ENCODE measurements around the gene CDADC1. TPM values are rescaled to one million over a fixed set of nuclear protein-coding genes. Genes with fewer than 3 reads are reported as not detected.

Gene CDADC1
- total RNA-seq, 2 experiments from 2014 or later: 9.3 to 10.9 TPM

GRCh38 chr13:49297338-49297737, 49.6 kb downstream of the CDADC1 start:
- Mint-ChIP-seq H3K4me1 (peaks cover 17% of the 10 kb centered on the region), H3K27me3 (no peaks in the 10 kb centered on the region), H3K4me3 (no peak overlapping the region), H3K9me3 (no peaks in the 10 kb centered on the region), H3K36me3 (peaks cover 5% of the 10 kb centered on the region), H3K27ac (no peak overlapping the region)
- DNase-seq: no peak

- Mint-ChIP-seq H3K27ac (no peak overlapping the region), H3K27me3 (no peaks in the 10 kb centered on the region), H3K4me3 (no peak overlapping the region), H3K36me3 (peaks cover 2% of the 10 kb centered on the region), H3K4me1 (peaks cover 13% of the 10 kb centered on the region), H3K9me3 (no peaks in the 10 kb centered on the region)
- no peak for DNase-seq
These were observed 50.7 kb downstream of the CDADC1 start for GRCh38 chr13:49298416-49298815.

GRCh38 chr13:49298903-49299605, 51.3 kb downstream of the CDADC1 start:
- H3K4me3 Mint-ChIP-seq: no peak overlapping the region
- H3K36me3 Mint-ChIP-seq: peaks cover 2% of the 10 kb centered on the region
- no peak overlapping the region for H3K27ac Mint-ChIP-seq
- H3K9me3 Mint-ChIP-seq: no peaks in the 10 kb centered on the region
- no peaks in the 10 kb centered on the region for H3K27me3 Mint-ChIP-seq
- peaks cover 13% of the 10 kb centered on the region for H3K4me1 Mint-ChIP-seq
- no peak for DNase-seq

DNA sequence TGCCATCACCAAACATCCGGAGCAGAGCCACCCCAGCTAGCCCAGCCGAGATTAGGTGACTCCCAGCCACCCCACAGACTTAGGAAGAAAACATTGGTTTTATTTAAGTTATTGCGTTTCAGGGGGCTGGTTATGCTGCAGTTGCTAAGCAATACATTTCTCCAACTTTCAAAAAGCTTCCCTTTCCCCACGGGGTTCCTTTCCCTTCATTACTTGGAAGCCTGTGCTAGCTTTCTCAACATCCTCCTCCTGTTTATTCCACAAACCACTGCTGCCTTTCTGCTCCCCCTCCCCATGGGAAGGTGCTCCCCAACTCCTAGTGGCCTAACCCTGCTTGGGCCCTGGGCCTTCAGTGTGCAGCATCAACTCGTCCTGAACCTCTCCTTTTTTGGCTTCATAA, 52.6 kb downstream of the CDADC1 start:
- H3K27me3 Mint-ChIP-seq: no peaks in the 10 kb centered on the region
- peak overlapping the region; percentile 14 for H3K27ac Mint-ChIP-seq
- H3K36me3 Mint-ChIP-seq: peaks cover 2% of the 10 kb centered on the region
- no peak overlapping the region for H3K4me3 Mint-ChIP-seq
- no peak for DNase-seq
- H3K9me3 Mint-ChIP-seq: no peaks in the 10 kb centered on the region
- H3K4me1 Mint-ChIP-seq: peaks cover 13% of the 10 kb centered on the region

- DNase-seq: peak; percentile 67
- H3K27me3 Mint-ChIP-seq: no peaks in the 10 kb centered on the region
- peaks cover 13% of the 10 kb centered on the region for H3K4me1 Mint-ChIP-seq
- peak overlapping the region; percentile 74 for H3K27ac Mint-ChIP-seq
- peak overlapping the region; percentile 67 for H3K4me3 Mint-ChIP-seq
- H3K36me3 Mint-ChIP-seq: no peaks in the 10 kb centered on the region
- H3K9me3 Mint-ChIP-seq: no peaks in the 10 kb centered on the region
These were observed 53.2 kb downstream of the CDADC1 start for GRCh38 chr13:49300739-49301589.

DNA sequence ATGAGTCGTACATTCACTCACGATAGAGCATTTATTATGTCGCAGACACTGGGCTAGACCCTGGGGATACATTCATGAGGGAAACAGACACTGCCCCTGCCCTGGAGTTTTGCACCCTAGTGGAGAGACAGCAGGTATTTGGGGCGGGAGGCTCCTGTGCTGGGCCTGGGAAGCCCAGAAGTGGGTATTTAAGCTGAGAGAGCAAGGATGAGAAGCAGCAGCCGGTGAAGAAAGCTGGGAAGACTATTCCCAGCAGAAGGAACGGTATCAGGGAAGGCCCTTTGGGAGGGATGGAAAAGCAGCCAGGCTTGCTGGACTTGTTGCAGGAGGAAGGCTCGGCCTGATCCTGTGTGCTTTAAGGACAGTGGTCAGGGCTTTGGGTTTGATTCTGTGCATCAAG, 54.5 kb downstream of the CDADC1 start:
- no peak for DNase-seq
- peaks cover 13% of the 10 kb centered on the region for H3K4me1 Mint-ChIP-seq
- no peaks in the 10 kb centered on the region for H3K36me3 Mint-ChIP-seq
- no peaks in the 10 kb centered on the region for H3K27me3 Mint-ChIP-seq
- H3K27ac Mint-ChIP-seq: no peak overlapping the region
- H3K9me3 Mint-ChIP-seq: no peaks in the 10 kb centered on the region
- H3K4me3 Mint-ChIP-seq: no peak overlapping the region

DNA sequence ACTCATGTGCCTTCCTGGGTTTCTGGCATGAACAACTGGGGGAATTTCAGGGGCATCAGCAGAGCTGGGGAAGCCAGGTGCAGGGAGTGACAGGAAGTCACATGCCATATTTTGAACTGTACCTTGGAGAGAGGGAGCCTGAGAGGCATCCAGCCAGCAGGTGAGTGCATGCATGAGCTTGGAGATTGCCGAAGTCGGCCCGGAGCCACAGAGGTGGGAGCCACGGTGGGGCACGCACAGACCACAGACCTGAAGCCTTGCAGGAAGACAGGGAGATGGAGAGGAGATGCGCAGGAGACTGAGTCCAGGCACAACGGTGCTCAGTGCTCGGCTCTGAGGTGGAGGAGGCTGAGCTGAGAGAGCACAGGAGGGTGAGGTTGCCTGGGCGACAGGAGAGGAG, 55.1 kb downstream of the CDADC1 start:
- H3K36me3 Mint-ChIP-seq: no peaks in the 10 kb centered on the region
- peaks cover 13% of the 10 kb centered on the region for H3K4me1 Mint-ChIP-seq
- DNase-seq: no peak
- no peak overlapping the region for H3K27ac Mint-ChIP-seq
- H3K4me3 Mint-ChIP-seq: no peak overlapping the region
- no peaks in the 10 kb centered on the region for H3K9me3 Mint-ChIP-seq
- H3K27me3 Mint-ChIP-seq: no peaks in the 10 kb centered on the region

- Mint-ChIP-seq H3K4me3 (no peak overlapping the region), H3K27me3 (no peaks in the 10 kb centered on the region), H3K27ac (no peak overlapping the region), H3K36me3 (no peaks in the 10 kb centered on the region), H3K4me1 (peaks cover 13% of the 10 kb centered on the region), H3K9me3 (no peaks in the 10 kb centered on the region)
- no peak for DNase-seq
These were observed 56.0 kb downstream of the CDADC1 start for GRCh38 chr13:49303533-49304252.

- Mint-ChIP-seq H3K4me1 (peaks cover 13% of the 10 kb centered on the region), H3K27me3 (no peaks in the 10 kb centered on the region), H3K36me3 (no peaks in the 10 kb centered on the region)
These were observed 56.6 kb downstream of the CDADC1 start for GRCh38 chr13:49304356-49304755.

DNA sequence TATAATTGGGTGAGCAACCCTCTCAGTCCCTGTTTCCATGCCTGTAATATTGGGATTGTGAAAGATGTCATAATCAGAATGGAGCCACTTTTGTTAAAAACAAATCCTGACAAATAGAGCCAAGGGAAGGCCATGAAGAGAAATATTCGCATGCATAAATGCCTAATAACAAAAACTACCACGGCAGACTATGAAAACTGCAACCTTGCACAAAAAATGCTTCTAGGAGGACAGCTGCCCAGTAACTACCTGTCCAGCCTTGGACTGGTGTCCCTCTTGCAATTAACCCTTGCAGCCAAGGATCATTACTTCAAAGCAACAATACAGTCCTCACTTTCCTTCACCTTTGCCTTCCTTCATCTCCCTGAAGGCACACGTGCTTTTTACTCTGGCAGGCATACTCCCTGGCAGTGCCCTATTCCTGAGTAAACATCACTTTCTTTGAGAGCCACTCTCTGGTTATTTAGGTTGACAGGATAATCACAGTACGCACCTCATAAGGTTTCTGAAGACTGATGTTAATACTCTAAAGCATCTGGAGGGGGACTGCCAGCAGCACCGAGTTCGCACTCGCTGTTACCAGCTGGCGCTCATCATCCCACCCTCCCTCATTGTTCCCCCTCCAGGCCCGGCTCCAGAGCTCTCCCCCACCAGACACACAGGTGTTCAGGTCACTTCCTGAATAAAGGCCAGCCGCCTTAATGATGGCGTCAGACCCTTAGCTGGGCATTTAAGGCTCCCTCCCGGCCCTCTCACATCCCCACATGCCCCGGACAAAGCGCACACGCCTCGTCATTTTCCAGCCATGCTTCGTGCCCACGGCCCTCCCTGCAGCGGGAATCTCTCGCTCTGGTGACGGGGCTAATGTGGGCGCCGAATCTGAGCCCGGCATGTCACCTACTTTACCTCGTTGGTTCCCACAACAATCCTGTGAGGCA, 57.3 kb downstream of the CDADC1 start:
- Mint-ChIP-seq H3K4me1 (peaks cover 13% of the 10 kb centered on the region), H3K4me3 (no peak overlapping the region), H3K27me3 (no peaks in the 10 kb centered on the region), H3K36me3 (no peaks in the 10 kb centered on the region), H3K9me3 (no peaks in the 10 kb centered on the region), H3K27ac (no peak overlapping the region)
- DNase-seq: no peak

More at GRCh38 chr13:49304356-49304755, 56.6 kb downstream of the CDADC1 start:
- no peak for DNase-seq
- Mint-ChIP-seq H3K4me3 (no peak overlapping the region), H3K27ac (no peak overlapping the region), H3K9me3 (no peaks in the 10 kb centered on the region)

DNA sequence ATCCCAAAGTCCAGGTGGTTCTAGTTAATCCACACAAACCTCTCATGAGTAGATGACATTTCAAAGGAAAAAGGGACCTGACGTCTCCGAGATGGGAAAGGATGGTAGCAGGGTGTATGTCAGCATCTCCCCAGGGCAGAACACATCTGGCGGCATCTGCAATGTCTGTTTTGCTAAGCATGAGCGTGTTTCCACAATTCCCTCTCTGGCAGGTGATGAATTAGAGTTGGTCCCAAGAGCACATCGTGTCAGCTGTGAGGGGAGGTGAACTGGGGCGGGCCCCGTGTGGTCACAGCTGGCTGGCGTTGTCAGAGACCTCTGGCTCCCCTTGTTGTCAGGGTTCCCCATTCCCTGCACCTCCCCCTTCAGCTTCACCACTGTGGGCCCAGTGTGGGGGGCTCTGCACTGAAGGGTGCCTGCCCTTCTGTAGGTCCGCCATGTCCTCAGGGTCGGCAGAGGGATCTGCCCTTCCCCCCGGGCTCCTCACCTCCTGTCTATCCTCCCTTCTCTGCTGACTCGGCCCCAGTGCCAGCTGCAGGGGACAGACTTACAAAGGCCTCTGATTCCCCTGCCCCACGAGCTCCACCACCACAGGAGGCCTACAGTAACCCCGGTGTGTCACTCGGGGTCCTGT, 58.2 kb downstream of the CDADC1 start:
- no peaks in the 10 kb centered on the region for H3K9me3 Mint-ChIP-seq
- H3K27me3 Mint-ChIP-seq: no peaks in the 10 kb centered on the region
- H3K4me3 Mint-ChIP-seq: no peak overlapping the region
- H3K36me3 Mint-ChIP-seq: no peaks in the 10 kb centered on the region
- DNase-seq: no peak
- H3K4me1 Mint-ChIP-seq: peaks cover 13% of the 10 kb centered on the region
- no peak overlapping the region for H3K27ac Mint-ChIP-seq

DNA sequence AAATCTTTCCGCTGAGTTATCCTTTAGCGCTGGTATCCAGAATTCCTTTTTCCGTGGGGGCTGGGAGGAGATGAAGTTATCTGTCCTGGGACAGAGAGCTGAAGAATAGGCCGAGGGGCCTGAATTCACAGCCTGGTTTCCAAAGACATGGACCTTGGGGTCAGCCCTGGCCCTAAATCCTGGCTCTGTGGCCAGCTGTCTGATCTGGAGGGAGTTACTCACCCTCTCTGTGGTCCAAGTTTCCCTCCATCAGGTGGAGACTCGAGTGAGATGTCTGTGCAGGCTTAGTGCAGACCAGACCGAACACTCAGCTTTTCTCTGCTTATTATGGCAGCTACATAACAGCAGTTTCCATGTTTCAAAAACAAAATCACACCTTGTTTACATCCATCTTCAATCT, 59.6 kb downstream of the CDADC1 start:
- H3K9me3 Mint-ChIP-seq: no peaks in the 10 kb centered on the region
- no peaks in the 10 kb centered on the region for H3K36me3 Mint-ChIP-seq

DNA sequence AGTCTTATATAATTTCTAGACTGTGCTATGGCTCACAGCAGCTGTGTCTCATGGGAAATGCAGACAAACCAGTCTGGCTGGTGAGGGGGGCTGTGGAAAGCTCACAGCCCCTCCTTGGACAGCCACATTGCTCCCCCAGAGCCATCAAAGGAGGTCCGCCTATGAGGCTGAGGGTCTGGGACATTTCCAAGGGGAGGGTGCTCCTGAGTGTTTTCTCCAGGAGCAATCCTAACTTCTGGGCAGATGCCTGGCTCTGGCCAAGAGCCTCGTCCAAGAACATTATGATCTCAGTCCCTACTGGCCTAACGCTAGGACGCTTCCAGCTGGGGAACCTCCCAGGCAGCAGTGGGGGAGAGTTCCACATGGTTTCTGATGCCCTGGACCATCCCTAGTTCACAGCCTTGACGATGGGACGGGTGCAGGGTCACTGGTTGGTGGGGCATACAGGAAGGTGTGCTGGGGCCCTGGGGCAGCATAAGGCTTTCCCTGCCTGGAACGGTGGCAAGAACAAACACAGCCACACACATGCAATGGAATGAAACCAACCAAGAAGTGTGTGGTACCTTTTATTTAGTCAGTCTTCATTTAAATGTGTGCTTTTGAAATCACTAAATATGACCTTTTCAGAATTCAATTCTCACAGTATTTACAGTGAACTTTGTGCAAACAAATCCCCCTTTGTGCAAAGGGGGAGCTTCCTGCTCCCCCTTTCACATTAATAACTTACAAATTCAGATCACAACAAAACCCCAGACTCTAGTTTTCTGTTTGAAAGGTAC, 60.6 kb downstream of the CDADC1 start:
- Mint-ChIP-seq H3K27me3 (no peaks in the 10 kb centered on the region), H3K27ac (no peak overlapping the region), H3K9me3 (no peaks in the 10 kb centered on the region), H3K4me3 (no peak overlapping the region), H3K36me3 (no peaks in the 10 kb centered on the region), H3K4me1 (no peaks in the 10 kb centered on the region)
- DNase-seq: no peak

More for the DNA sequence above, 59.6 kb downstream of the CDADC1 start:
- Mint-ChIP-seq H3K4me1 (peaks cover 2% of the 10 kb centered on the region), H3K27ac (no peak overlapping the region), H3K4me3 (no peak overlapping the region), H3K27me3 (no peaks in the 10 kb centered on the region)
- DNase-seq: no peak
